ENCODE results near the gene CBX8. TPM values are rescaled to one million over a fixed set of nuclear protein-coding genes. Genes with fewer than 3 reads are reported as not detected.

Gene CBX8
- total RNA-seq, 2 experiments from 2014 or later, result 5.3 to 6.5 TPM

GRCh38 chr17:79769570-79770506, 27.0 kb downstream of the CBX8 start:
- no peaks in the 10 kb centered on the region for H3K4me1 ChIP-seq (ENCODE audit: insufficient read depth, low read length)
- Mint-ChIP-seq H3K36me3 (ENCODE audit: low read depth) (no peaks in the 10 kb centered on the region), H3K4me3 (no peak overlapping the region), H3K4me1 (ENCODE audit: low read depth) (no peaks in the 10 kb centered on the region), H3K27me3 (peaks cover 55% of the 10 kb centered on the region), H3K9me3 (no peaks in the 10 kb centered on the region), H3K27ac (no peak overlapping the region)
- ChIA-PET POLR2A (no interaction called here), CTCF (interaction anchor here (0.7 to 1.1 kb wide), 2 partner anchors 19 to 23 kb away, joined by 3 read pairs; no protein-coding TSS in a partner anchor)
- no peak overlapping the region for H3K27ac ChIP-seq (ENCODE audit: low read depth in 1 of 2, low read length in 2 of 2)
- H3K36me3 ChIP-seq (ENCODE audit: insufficient read depth, low read length), result no peaks in the 10 kb centered on the region
- intact Hi-C loops (cut with DNase I, micrococcal nuclease), result no loop called here
- no peaks in the 10 kb centered on the region for H3K9me3 ChIP-seq (ENCODE audit: control insufficient read depth in 1 of 2, insufficient read depth in 1 of 2, low read length in 2 of 2)
- TF ChIP-seq CTCF (IDR thresholded peaks at IDR 0.05), result no peak
- DNase-seq (no peak), ATAC-seq (ENCODE audit: poor library complexity) (no peak)
- H3K27me3 ChIP-seq (ENCODE audit: control insufficient read depth in 1 of 2, insufficient read depth in 2 of 2, low read length in 2 of 2), result peaks cover 21 to 30% of the 10 kb centered on the region in 2 experiments
- no peak overlapping the region for H3K4me3 ChIP-seq (ENCODE audit: low read length)

- ATAC-seq (ENCODE audit: poor library complexity), result no peak
- H3K4me1 Mint-ChIP-seq (ENCODE audit: low read depth), result no peaks in the 10 kb centered on the region
- H3K27me3 Mint-ChIP-seq, result peaks cover 38% of the 10 kb centered on the region
- intact Hi-C loops (cut with DNase I, micrococcal nuclease), result no loop called here
- H3K4me1 ChIP-seq (ENCODE audit: insufficient read depth, low read length), result no peaks in the 10 kb centered on the region
- no peak for DNase-seq
- H3K27ac ChIP-seq (ENCODE audit: low read depth in 1 of 2, low read length in 2 of 2), result no peak overlapping the region
- H3K27me3 ChIP-seq (ENCODE audit: control insufficient read depth in 1 of 2, insufficient read depth in 2 of 2, low read length in 2 of 2), result peaks cover 10 to 12% of the 10 kb centered on the region in 2 experiments
- no peaks in the 10 kb centered on the region for H3K36me3 Mint-ChIP-seq (ENCODE audit: low read depth)
- H3K9me3 ChIP-seq (ENCODE audit: control insufficient read depth in 1 of 2, insufficient read depth in 1 of 2, low read length in 2 of 2), result no peaks in the 10 kb centered on the region
- H3K9me3 Mint-ChIP-seq, result no peaks in the 10 kb centered on the region
- no peaks in the 10 kb centered on the region for H3K36me3 ChIP-seq (ENCODE audit: insufficient read depth, low read length)
- H3K4me3 ChIP-seq (ENCODE audit: low read length), result no peak overlapping the region
- POLR2A ChIA-PET, result no interaction called here
- no peak for TF ChIP-seq CTCF (IDR thresholded peaks at IDR 0.05)
- CTCF ChIA-PET, result interaction anchor here (0.7 to 1.3 kb wide), 2 partner anchors 77 to 79 kb away, joined by 3 to 5 read pairs; no protein-coding TSS in a partner anchor
- H3K4me3 Mint-ChIP-seq, result no peak overlapping the region
- no peak overlapping the region for H3K27ac Mint-ChIP-seq
Measured at GRCh38 chr17:79765708-79766107, 31.2 kb downstream of the CBX8 start.

GRCh38 chr17:79761894-79762589, 34.8 kb downstream of the CBX8 start:
- Mint-ChIP-seq H3K4me1 (ENCODE audit: low read depth) (no peaks in the 10 kb centered on the region), H3K27me3 (peaks cover 17% of the 10 kb centered on the region), H3K27ac (no peak overlapping the region), H3K4me3 (no peak overlapping the region), H3K36me3 (ENCODE audit: low read depth) (no peaks in the 10 kb centered on the region), H3K9me3 (no peaks in the 10 kb centered on the region)
- Histone ChIP-seq H3K27me3 (ENCODE audit: control insufficient read depth in 1 of 2, insufficient read depth in 2 of 2, low read length in 2 of 2) (peaks cover 0 to 4% of the 10 kb centered on the region in 2 experiments), H3K4me3 (ENCODE audit: low read length) (no peak overlapping the region), H3K36me3 (ENCODE audit: insufficient read depth, low read length) (no peaks in the 10 kb centered on the region), H3K27ac (ENCODE audit: low read depth in 1 of 2, low read length in 2 of 2) (no peak overlapping the region), H3K9me3 (ENCODE audit: control insufficient read depth in 1 of 2, insufficient read depth in 1 of 2, low read length in 2 of 2) (no peaks in the 10 kb centered on the region), H3K4me1 (ENCODE audit: insufficient read depth, low read length) (no peaks in the 10 kb centered on the region)
- intact Hi-C loops (cut with DNase I, micrococcal nuclease), result no loop called here
- DNase-seq, result no peak
- POLR2A ChIA-PET, result no interaction called here
- no peak for ATAC-seq (ENCODE audit: poor library complexity)
- TF ChIP-seq CTCF (IDR thresholded peaks at IDR 0.05), result no peak
- CTCF ChIA-PET, result no interaction called here
